Aorta (tissue), 5 donors: ENCODE results near the gene POU2AF3. TPM values are rescaled to one million over a fixed set of nuclear protein-coding genes. Genes with fewer than 3 reads are reported as not detected.

Source experiments
- ATAC-seq: fragments of 200-7000 bp; cut with Tn5 transposase; one replicate; pipeline ENCODE4 v1.9.1; 2022; ENCODE audit warnings: moderate library complexity; ENCODE audit not compliant: low FRiP score
- DNase-seq, 2 donors: peaks; one replicate each; pipeline ENCODE4 v3.0.0-alpha.2; 2020
- H3K27ac ChIP-seq, 2 donors: one replicate each; pipeline ENCODE4 v1.5.1; 2013; ENCODE audit warnings: low read length in 2 of 2, mild to moderate bottlenecking in 2 of 2, moderate library complexity in 2 of 2, control low read depth in 1 of 2, inconsistent platforms in 1 of 2, low read depth in 1 of 2
- H3K27me3 ChIP-seq, 2 donors: one replicate each; pipeline ENCODE4 v1.6.1; 2013; ENCODE audit warnings: control low read depth in 1 of 2, low read length in 1 of 2, mild to moderate bottlenecking in 1 of 2, moderate library complexity in 1 of 2; ENCODE audit not compliant: insufficient read depth in 2 of 2, control insufficient read depth in 1 of 2
- H3K36me3 ChIP-seq, 2 donors: one replicate each; pipeline ENCODE4 v1.6.1; 2013; ENCODE audit warnings: control low read depth in 1 of 2, low read length in 1 of 2, mild to moderate bottlenecking in 1 of 2; ENCODE audit not compliant: insufficient read depth in 2 of 2, control insufficient read depth in 1 of 2
- H3K4me1 ChIP-seq, 2 donors: one replicate each; pipeline ENCODE4 v1.6.1; 2013; ENCODE audit warnings: low read length in 2 of 2, control low read depth in 1 of 2, mild to moderate bottlenecking in 1 of 2, moderate library complexity in 1 of 2; ENCODE audit not compliant: insufficient read depth in 2 of 2, control insufficient read depth in 1 of 2
- H3K4me3 ChIP-seq, 2 donors: one replicate each; pipeline ENCODE4 v1.5.1; 2013; ENCODE audit warnings: low read length in 2 of 2, control low read depth in 1 of 2, mild to moderate bottlenecking in 1 of 2
- H3K9me3 ChIP-seq: one replicate; pipeline ENCODE4 v1.6.1; 2013; ENCODE audit warnings: mild to moderate bottlenecking, low read length; ENCODE audit not compliant: control insufficient read depth
- WGBS, 2 donors: extraction: QIAGEN DNeasy Blood & Tissue Kit; methylation state at CpG; one replicate each; pipeline ENCODE4 v1.1.7; 2013; 5-methylcytosine and 5-hydroxymethylcytosine counted together
- intact Hi-C, 2 donors: fragments of 100-400 bp; cut with DNase I; formaldehyde crosslinking; loops; one replicate each; pipeline versions ENCODE4 v1.14.2 to v1.15.0; 2022
- microRNA-seq, 2 donors: library from miRNA; unstranded; fragments of <30 nt; microRNA quantifications; one replicate each; pipeline ENCODE4 v1.2.0, GENCODE V29; 2020
- polyA plus RNA-seq, 2 donors: library from polyadenylated mRNA; stranded (reverse); fragments of 200-250 nt; gene quantifications; one replicate each; pipeline ENCODE4 v1.2.3, GENCODE V29; 2013
- total RNA-seq, 2 donors: library from RNA; stranded (reverse); fragmentation: NEBNext Ultra II Directional; extraction: Animal tissue kit (Norgen Biotek cat#: 25700); gene quantifications; one replicate each; pipeline ENCODE4 v1.2.1, GENCODE V29; 2021
- donor health status: healthy with polysubstance abuse.
- donor health status: Bipolar disorder and iron deficiency.
- donor health status: DM: no; HTN: no; CAD: no.
- donor health status: DM: no; HTN: no; CAD: no.
- donor health status: DM: yes; HTN: yes; CAD: no.

The POU2AF3 gene
- total and polyA plus RNA-seq, 4 donors: 1.1 to 4.5 (median 4.2) TPM; not detected in 1

DNA sequence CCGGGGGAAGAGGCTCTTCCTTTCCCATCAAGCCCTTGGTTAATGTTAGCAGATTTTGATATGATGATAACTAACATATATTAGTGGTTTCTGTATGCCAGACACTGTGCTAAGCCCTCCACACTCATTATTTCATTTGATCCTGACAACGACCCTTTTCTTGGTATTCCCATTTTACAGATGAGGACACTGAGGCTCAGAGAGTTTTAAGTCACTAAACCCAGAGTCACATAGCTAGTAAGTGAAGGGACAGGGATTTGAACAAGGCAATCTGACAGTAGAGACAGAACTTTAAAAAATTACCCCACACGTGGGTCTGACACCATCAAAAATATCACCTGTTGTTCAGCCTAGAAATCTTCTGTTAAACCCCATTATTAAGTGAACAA is 58.3 kb downstream of the POU2AF3 start:
- ATAC-seq (no peak), DNase-seq (no peak)
- Histone ChIP-seq H3K27ac (no peak overlapping the region), H3K9me3 (no peaks in the 10 kb centered on the region), H3K4me1 (no peaks in the 10 kb centered on the region), H3K36me3 (no peaks in the 10 kb centered on the region), H3K27me3 (no peaks in the 10 kb centered on the region), H3K4me3 (no peak overlapping the region)
- intact Hi-C loops: loop anchor here in 1 of 2 donors (10.0 kb wide), 1 partner anchor 52 kb away; no protein-coding TSS in a partner anchor
- 88 to 92% methylated on average over 3 of the region's 3 CpGs for WGBS, 2 donors

DNA sequence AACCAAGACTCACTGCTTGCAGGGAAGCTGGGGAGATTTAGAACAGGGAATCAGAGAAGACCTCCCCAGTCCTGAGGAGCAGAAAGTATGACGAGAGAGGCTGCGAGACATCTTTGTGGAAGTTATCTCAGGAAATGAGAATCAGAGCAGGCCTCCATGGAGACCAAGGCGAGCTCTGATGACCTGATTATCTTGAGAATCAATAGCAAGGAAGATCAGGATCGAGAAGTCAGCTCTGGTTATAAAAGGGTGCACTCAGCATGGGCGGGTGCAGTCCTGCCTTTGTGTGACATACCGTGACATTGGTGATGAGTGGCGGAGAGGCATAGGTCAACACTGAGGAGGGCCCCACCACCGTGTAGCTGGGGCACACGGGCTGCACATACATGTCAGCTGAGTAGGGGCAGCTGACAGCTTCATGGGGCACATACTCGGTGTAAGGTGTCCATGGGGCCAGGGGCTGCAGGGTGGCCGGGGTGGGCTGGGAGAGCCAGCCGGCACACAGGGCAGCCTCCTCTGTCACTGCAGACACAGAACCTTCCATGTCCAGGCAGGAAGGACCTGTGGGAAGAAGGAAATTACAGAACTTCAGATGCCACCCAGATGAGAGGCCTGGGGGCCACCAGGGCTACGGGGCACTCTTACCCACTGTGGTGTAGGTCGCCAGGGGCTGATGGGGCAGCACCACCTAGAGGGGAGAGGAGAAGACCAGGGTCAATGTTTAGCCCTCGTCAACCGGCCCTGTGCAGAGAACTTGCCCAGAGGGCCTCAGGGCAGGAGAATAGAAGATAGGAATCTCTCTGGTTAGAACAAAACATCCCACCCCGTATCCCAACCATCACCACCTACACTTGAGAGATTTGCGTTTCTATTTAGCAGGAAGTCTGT is 59.0 kb downstream of the POU2AF3 start:
- H3K36me3 ChIP-seq: no peaks in the 10 kb centered on the region
- DNase-seq (no peak), ATAC-seq (no peak)
- no peak overlapping the region for H3K4me3 ChIP-seq
- H3K9me3 ChIP-seq: no peaks in the 10 kb centered on the region
- no peaks in the 10 kb centered on the region for H3K4me1 ChIP-seq
- H3K27me3 ChIP-seq: no peaks in the 10 kb centered on the region
- 90 to 93% methylated on average over 18 of the region's 18 CpGs for WGBS, 2 donors
- intact Hi-C loops: loop anchor here in 1 of 2 donors (10.0 kb wide), 1 partner anchor 53 kb away; no protein-coding TSS in a partner anchor
- no peak overlapping the region for H3K27ac ChIP-seq

Small RNA genes lying within 50 kb of the gene (microRNA-seq; reads per million reads assigned to microRNA genes)
- 0 reads per million in 2 donors for gene MIR4491

Other genes with a start within 250 kb of the POU2AF3 start
- gene POU2AF2, start 52.8 kb upstream of the POU2AF3 start, total RNA-seq: not detected
- not detected for gene POU2AF2, start 52.8 kb upstream of the POU2AF3 start, polyA plus RNA-seq
- gene POU2AF1, start 80.7 kb downstream of the POU2AF3 start, total RNA-seq: 1 to 10 TPM in 1 of 2 donors, under 1 TPM in 1; 0.45 to 1.2 TPM
- gene POU2AF1, start 80.7 kb downstream of the POU2AF3 start, polyA plus RNA-seq: under 1 TPM; 0.05 to 0.63 TPM
- not detected for gene BTG4, start 213.8 kb downstream of the POU2AF3 start, total RNA-seq
- not detected for gene BTG4, start 213.8 kb downstream of the POU2AF3 start, polyA plus RNA-seq
- gene HOATZ, start 216.2 kb downstream of the POU2AF3 start, total RNA-seq: not detected
- gene HOATZ, start 216.2 kb downstream of the POU2AF3 start, polyA plus RNA-seq: not detected
- gene LAYN, start 242.2 kb downstream of the POU2AF3 start, total RNA-seq: 10 to 100 TPM; 20.8 to 23.1 TPM
- gene LAYN, start 242.2 kb downstream of the POU2AF3 start, polyA plus RNA-seq: 10 to 100 TPM; 17.6 to 30.2 TPM